Measurements from ENCODE around the gene SCN5A. TPM values are rescaled to one million over a fixed set of nuclear protein-coding genes. Genes with fewer than 3 reads are reported as not detected.

SCN5A gene
- total and polyA plus RNA-seq, 4 donors, result 0.01 to 0.14 TPM; not detected in 2

DNA sequence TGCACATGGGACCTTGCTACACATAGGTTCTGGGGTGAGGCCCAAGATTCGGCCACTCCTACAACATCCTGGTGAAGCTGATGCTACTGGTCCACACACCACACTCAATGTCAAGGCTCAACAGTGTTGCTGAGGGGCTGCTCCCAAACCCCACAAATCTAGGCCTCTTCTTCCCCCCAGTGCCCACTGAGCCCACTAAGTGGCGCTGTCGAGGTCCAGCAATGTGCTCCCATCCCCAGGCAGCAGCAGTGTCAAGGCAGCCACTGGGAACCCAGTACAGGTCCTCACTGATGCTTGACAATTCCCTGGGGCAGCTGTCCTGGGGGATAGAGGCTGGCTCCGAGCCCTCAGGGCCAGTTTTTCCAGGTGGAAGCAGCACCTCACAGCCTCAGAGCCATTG, 21.5 kb downstream of the SCN5A start:
- no peak overlapping the region for H3K4me3 ChIP-seq (ENCODE audit: low read depth in 1 of 3, low read length in 3 of 3)
- H3K4me1 ChIP-seq (ENCODE audit: control insufficient read depth in 4 of 4, insufficient read depth in 4 of 4, low read length in 3 of 4), result no peaks in the 10 kb centered on the region
- H3K27me3 ChIP-seq (ENCODE audit: control insufficient read depth in 4 of 4, insufficient read depth in 4 of 4, low read length in 3 of 4), result peaks cover 0 to 3% (median 0%) of the 10 kb centered on the region in 4 donors
- WGBS, result 66% methylated on average over 4 of the region's 4 CpGs
- TF ChIP-seq, protein P1, sequence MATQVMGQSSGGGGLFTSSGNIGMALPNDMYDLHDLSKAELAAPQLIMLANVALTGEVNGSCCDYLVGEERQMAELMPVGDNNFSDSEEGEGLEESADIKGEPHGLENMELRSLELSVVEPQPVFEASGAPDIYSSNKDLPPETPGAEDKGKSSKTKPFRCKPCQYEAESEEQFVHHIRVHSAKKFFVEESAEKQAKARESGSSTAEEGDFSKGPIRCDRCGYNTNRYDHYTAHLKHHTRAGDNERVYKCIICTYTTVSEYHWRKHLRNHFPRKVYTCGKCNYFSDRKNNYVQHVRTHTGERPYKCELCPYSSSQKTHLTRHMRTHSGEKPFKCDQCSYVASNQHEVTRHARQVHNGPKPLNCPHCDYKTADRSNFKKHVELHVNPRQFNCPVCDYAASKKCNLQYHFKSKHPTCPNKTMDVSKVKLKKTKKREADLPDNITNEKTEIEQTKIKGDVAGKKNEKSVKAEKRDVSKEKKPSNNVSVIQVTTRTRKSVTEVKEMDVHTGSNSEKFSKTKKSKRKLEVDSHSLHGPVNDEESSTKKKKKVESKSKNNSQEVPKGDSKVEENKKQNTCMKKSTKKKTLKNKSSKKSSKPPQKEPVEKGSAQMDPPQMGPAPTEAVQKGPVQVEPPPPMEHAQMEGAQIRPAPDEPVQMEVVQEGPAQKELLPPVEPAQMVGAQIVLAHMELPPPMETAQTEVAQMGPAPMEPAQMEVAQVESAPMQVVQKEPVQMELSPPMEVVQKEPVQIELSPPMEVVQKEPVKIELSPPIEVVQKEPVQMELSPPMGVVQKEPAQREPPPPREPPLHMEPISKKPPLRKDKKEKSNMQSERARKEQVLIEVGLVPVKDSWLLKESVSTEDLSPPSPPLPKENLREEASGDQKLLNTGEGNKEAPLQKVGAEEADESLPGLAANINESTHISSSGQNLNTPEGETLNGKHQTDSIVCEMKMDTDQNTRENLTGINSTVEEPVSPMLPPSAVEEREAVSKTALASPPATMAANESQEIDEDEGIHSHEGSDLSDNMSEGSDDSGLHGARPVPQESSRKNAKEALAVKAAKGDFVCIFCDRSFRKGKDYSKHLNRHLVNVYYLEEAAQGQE (IDR thresholded peaks at IDR 0.05), result no peak
- TF ChIP-seq, protein P2, sequence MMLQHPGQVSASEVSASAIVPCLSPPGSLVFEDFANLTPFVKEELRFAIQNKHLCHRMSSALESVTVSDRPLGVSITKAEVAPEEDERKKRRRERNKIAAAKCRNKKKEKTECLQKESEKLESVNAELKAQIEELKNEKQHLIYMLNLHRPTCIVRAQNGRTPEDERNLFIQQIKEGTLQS (IDR thresholded peaks at IDR 0.05), result no peak
- TF ChIP-seq FOXA2 (IDR thresholded peaks at IDR 0.05) (no peak), RAD21 (IDR thresholded peaks at IDR 0.05) (no peak), HNF4A (conservative IDR thresholded peaks at IDR 0.05) (no peak), FOXA1 (IDR thresholded peaks at IDR 0.05) (no peak), SP1 (IDR thresholded peaks at IDR 0.05) (no peak), EGR1 (IDR thresholded peaks at IDR 0.05; ENCODE audit: low read depth in 2 of 2) (no peak), TAF1 (conservative IDR thresholded peaks at IDR 0.05) (no peak), JUND (IDR thresholded peaks at IDR 0.05) (no peak), RXRA (IDR thresholded peaks at IDR 0.05) (no peak), YY1 (IDR thresholded peaks at IDR 0.05) (no peak), NR2F2 (IDR thresholded peaks at IDR 0.05) (no peak), GABPA (IDR thresholded peaks at IDR 0.05 in 1 of 2, conservative IDR thresholded peaks at IDR 0.05 in 1 of 2) (no peak), HNF4G (IDR thresholded peaks at IDR 0.05) (no peak)
- TF ChIP-seq, protein P3, sequence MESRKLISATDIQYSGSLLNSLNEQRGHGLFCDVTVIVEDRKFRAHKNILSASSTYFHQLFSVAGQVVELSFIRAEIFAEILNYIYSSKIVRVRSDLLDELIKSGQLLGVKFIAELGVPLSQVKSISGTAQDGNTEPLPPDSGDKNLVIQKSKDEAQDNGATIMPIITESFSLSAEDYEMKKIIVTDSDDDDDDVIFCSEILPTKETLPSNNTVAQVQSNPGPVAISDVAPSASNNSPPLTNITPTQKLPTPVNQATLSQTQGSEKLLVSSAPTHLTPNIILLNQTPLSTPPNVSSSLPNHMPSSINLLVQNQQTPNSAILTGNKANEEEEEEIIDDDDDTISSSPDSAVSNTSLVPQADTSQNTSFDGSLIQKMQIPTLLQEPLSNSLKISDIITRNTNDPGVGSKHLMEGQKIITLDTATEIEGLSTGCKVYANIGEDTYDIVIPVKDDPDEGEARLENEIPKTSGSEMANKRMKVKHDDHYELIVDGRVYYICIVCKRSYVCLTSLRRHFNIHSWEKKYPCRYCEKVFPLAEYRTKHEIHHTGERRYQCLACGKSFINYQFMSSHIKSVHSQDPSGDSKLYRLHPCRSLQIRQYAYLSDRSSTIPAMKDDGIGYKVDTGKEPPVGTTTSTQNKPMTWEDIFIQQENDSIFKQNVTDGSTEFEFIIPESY (IDR thresholded peaks at IDR 0.05), result no peak
- TF ChIP-seq, protein P4, sequence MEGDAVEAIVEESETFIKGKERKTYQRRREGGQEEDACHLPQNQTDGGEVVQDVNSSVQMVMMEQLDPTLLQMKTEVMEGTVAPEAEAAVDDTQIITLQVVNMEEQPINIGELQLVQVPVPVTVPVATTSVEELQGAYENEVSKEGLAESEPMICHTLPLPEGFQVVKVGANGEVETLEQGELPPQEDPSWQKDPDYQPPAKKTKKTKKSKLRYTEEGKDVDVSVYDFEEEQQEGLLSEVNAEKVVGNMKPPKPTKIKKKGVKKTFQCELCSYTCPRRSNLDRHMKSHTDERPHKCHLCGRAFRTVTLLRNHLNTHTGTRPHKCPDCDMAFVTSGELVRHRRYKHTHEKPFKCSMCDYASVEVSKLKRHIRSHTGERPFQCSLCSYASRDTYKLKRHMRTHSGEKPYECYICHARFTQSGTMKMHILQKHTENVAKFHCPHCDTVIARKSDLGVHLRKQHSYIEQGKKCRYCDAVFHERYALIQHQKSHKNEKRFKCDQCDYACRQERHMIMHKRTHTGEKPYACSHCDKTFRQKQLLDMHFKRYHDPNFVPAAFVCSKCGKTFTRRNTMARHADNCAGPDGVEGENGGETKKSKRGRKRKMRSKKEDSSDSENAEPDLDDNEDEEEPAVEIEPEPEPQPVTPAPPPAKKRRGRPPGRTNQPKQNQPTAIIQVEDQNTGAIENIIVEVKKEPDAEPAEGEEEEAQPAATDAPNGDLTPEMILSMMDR (IDR thresholded peaks at IDR 0.05; ENCODE audit: low read depth, low read length, missing input control), result no peak
- TF ChIP-seq, protein P5, sequence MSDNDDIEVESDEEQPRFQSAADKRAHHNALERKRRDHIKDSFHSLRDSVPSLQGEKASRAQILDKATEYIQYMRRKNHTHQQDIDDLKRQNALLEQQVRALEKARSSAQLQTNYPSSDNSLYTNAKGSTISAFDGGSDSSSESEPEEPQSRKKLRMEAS (IDR thresholded peaks at IDR 0.05), result no peak
- no peaks in the 10 kb centered on the region for H3K36me3 ChIP-seq (ENCODE audit: control insufficient read depth in 4 of 4, insufficient read depth in 3 of 4, low read depth in 1 of 4, low read length in 3 of 4)
- no peak for DNase-seq (ENCODE audit: low spot score)
- peaks cover 0 to 3% (median 0%) of the 10 kb centered on the region in 4 donors for H3K9me3 ChIP-seq (ENCODE audit: control insufficient read depth in 4 of 4, low read length in 3 of 4)
- H3K27ac ChIP-seq (ENCODE audit: low read depth in 1 of 2, low read length in 2 of 2), result no peak overlapping the region
- no peak overlapping the region for H3K9ac ChIP-seq (ENCODE audit: low read depth in 1 of 2, low read length in 2 of 2)

Data from liver (tissue), 9 donors.